Activated effector memory CD4-positive, alpha-beta T cell treated with Interleukin-2 at 50 U/mL for 16 hours (primary cell): Measurements from ENCODE around the gene CLTCL1.

Experiments used
- DNase-seq: peaks from one replicate; pipeline ENCODE4 v3.0.0-alpha.2; 2020

Gene CLTCL1

DNA sequence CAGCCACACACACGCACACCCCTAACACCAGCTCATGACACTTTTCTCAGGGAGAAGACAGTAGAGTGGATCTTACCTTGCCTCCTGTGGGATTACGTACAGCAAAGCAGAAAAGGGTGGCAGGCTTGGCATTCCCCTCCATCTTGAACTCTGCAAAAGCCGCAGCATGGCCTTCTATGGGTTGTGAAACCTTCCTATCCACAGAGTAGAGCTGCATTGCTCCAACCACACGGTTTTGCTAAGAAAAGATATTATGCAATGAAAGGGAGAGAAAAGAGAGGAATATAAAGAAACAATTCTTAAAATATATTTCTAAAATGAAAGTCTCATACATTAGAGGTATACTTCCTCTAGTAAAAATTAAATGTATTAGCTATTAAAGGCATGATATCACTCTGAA, 48.8 kb downstream of the CLTCL1 start:
- DNase-seq, result no peak

DNA sequence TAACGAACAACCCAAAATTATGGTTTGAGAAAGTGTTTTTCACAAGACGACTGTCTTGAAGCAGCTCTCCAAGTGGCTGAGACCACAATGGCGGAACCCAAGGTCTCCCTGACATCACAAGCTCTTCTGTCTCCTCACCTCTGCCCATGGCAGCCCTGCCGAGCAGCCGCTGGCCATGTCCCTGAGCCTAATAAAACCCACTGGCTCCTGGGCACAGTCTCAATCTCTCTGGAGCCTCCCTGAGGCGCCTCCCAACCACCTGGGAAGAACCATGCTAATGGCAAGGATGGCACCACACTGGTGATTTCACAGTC, 50.0 kb downstream of the CLTCL1 start:
- no peak for DNase-seq

DNA sequence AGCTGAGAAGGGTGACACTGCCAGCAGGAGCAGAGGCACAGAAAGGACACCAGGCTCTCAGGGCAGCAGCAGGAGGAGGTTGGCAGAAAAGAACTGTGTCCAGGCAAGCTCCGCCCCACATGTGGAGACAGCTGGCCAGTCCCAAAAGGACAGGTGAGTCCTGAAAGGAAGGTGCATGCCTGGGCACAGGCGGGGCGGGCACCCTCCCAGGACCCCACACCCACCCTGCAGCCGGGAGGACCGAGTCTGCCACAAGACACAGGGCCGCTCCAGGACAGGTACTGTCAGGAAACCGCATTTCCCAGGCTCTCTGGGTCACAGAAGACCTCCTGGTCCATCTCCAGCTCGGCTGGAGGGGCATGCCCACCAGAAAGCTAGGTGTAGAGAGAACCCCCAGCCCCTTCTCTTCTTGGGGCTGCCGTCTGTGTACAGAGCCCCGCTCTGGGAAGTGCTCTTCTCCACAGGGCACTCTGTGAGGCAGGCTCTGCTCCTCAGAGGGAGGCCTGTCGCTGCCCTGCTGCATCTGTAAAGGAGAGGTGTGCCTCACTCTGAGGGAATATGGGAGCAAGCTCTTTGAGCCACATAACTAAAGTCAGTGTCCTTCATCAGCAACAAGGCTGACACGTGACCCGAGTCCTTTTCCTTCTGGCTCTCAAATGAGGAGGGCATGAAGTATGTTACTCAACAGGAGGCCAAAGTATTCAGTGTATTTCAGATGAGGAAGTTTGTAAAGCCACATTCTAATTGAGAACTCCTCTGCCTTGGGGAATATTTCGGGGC, 50.5 kb downstream of the CLTCL1 start:
- no peak for DNase-seq

DNA sequence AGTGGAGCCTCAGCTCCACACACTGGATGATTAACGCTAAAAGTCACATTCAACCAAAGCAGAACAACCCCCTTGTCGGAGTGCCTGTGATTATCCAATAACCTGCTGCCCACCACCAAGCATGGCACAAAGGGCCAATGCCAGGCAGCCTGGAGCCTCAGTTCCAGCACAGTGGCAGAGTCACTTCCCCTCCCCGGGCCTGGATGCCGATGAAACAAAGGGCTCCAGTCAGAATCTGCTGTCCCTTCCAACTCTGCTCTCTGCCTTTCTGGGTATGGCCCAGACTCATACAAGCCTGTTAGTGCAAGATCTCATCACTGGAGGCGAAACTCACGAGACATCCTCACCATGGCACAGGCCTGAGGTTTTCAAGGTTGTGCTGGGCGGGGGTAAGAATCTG, 52.1 kb downstream of the CLTCL1 start:
- DNase-seq, result no peak

DNA sequence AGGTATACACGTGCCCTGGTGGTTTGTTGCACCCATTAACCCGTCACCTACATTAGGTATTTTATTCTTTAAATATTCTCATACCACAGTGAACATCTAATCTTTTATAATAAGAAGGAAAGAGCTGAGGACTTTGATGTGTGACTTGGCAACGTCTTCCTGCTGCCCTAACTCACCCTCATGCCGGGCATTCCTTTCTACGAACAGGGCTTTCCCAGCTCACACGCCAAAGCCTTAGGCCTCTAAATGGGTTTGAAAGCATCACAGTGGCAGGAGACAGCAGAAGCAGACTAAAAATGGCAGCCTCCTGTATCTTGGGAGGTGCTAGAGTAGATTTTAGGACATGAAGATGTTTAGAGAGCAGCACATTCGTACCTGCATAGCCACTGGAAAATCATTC, 52.6 kb downstream of the CLTCL1 start:
- no peak for DNase-seq

DNA sequence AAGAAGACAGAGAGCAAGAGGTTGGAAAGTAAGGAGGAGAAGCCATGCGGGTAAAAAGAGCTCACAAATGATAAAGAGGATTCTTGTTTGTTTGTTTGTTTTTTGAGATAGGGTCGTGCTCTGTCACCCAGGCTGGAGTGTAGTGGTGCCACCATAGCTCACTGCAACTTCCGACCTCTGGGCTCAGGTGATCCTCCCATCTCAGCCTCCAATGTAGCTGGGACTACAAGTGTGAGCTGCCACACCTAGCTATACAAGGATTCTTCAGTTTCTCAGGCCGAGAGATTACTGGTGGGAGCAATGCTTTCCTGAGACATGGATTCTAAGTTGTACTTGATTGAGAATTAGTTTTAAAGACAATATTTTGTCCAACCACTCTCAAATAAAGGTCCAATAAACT, 55.6 kb downstream of the CLTCL1 start:
- no peak for DNase-seq

DNA sequence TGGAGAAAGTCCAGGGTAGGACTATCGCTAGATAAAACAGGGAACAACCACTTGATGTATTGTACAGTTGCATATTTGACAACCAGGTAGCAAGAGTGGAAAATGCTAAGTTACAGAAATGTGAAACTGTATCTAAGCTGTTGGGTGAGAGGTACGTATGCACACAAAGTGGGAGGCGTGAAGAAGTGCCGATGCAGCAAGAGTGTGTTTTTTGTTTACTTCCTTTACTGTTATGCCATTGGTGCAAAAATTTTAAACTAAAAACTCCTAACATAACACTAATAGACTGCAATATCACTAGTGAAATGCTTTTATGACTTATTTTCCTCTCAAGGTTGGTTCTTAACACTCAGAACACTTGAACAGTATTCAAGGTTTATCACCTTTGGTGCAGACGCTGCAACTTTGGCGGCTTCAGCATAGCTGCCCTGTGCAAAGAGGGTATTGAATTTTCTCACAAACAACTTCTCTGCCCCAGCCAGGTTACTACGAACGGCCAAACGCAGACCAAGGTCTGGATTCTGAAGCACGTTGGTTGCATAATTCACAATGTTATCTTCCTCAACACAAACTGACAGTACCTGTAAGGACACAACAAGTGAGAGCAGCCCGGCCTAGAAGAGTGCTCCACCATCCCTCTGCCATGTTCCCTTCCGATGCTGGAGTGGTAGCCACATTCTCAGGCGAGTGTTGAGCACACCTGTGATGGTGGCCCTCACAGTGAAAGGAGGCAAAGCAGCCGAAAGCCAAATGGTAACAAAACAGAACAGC, 57.2 kb downstream of the CLTCL1 start:
- no peak for DNase-seq

DNA sequence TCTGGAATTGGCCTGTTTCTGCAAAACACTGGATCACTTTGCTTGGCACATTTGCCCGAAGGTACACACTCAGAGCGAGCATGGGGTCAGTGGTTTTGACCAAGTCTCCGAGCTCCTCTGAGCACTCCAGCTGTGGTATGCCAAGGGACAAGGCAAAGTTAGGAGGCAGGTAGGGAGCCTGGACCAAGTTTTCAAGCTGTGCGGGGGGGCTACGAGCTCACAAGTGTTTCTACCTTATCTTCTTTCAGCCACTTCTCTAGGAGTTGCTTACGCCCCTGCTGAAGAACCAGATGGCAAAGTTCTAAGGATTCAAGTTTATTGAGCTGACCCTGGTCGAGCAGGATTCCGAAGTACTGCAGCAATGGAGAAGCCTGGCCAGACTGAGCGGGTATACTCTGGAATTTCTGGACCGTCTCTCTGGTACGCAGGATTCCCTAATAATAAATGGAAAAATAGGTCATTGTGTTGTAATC, 58.3 kb downstream of the CLTCL1 start:
- no peak for DNase-seq

DNA sequence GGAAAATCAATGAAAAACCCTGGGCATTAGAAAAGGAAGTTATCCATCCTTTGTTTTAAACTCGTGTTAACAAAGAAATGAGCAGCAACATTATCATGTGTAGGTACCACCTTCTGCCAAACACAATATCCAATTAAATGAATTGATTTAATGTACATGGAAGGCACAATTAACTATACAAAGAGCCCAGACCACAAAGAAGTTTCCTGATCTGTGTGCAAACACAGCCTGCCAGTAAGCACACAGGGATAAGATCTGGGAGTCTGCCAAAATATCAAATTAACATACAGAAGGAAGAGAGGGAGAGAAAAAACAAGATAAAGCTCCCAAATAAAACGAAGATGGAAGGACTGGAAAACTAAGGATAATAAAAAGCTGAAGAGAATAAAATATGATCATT, 58.9 kb downstream of the CLTCL1 start:
- no peak for DNase-seq

DNA sequence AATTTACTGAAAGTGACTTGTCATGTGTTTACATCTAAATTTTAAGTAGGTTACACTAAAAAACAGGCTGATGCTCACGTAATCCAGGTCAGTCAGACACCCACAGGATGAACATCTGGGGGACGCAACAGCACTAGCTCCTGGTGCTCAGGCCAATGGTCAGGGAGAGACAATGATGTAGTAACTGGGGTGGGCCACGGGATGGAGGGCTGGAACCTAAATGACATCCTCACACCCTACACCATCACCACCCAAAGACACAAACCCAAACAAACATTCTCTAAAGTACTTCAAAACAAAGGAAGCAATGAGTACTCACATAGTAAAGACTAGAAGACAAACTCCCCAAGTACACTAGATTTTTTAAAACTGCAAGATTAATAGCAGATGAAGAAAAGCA, 59.5 kb downstream of the CLTCL1 start:
- no peak for DNase-seq

DNA sequence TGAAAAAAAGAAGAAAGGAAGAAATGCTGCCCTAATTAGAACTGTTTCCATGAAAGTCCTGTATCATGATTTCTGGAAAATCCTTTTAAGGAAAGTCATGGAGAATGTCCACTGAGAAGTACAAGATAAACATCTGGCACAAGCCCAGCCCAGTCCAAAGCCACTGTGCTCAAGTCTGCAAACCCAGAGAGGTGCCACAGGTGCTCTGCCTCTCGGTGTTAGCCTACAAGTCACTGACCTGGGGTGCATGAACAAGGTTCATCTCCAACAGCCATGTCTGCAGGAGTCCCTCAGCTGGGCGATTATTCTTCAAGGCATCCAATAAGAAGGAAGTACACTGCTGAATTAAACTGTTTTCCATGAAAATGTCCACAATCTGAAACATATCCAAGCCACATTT, 61.9 kb downstream of the CLTCL1 start:
- DNase-seq, result no peak

DNA sequence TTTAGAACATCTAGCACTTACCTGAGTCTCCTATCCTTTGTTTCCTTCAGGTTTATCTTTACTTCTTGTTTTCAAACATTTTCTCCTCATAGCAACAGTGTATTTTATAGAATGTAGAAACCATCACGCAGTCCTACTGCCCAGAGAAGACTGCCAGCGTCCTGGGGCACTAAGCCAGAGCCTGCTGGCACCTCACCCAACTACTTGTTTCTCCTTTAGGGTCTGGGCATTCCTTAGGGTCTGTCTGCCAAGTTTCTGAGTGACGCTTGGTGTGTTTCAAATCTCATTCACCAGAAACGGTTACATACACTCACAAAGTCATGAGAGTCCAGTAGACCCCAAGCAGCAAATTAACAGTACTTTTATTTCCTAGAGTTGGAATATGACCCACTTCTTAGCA, 63.3 kb downstream of the CLTCL1 start:
- DNase-seq, result no peak

DNA sequence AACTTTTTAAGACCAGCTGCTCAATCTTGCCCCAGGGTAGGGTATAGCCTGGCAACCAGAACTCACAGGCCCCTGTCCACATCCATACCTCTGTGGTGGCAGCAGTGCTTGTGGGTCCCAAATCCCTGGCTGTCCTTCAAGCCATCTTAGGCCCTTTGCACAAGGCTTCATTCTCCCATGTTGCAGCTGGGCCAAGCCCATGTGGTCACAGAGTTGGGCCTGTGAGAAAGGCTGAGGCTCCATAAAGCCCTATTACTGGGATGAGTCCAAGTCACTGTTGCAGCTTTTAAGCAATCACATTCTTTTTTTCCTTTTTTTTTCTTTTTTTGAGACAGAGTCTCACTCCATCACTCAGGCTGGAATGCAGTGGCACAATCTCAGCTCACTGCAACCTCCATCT, 65.1 kb downstream of the CLTCL1 start:
- DNase-seq, result no peak

DNA sequence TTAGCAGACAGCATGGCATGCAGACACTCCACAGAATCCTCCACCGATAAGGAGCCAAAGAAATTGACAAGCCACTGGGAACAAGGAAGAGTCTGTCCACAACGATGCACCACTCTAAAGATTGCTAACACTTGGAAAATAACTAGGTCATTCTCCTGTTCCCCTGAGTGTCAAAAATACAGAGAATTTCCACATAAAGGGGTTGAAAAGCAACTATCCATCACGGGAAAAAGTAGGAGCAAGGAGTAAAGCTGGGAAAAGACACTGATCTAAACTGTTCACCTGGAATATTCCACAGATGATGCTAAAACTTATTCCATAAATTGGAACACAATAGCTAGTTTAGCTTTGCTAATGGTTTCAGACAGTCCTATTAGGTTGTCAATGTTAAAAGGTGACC, 66.0 kb downstream of the CLTCL1 start:
- no peak for DNase-seq

DNA sequence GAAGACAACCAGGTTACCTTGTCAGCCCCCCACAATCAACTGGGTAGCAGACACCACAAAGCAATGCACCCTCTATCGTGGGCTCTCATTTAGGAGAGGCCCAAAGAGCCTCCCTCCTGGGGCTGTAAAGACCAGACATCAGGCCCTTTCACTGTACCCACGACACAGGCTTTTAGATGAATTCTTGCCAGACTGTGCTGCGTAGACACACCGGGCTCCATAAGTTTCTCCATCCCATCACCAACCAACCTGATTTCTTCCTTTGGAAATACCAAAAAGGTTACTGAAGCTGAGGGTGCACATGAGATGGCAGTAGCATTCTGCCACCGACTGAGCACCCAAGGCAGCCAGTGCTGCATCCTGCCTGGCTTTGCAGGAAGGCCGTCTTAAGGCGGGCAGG, 66.5 kb downstream of the CLTCL1 start:
- no peak for DNase-seq

DNA sequence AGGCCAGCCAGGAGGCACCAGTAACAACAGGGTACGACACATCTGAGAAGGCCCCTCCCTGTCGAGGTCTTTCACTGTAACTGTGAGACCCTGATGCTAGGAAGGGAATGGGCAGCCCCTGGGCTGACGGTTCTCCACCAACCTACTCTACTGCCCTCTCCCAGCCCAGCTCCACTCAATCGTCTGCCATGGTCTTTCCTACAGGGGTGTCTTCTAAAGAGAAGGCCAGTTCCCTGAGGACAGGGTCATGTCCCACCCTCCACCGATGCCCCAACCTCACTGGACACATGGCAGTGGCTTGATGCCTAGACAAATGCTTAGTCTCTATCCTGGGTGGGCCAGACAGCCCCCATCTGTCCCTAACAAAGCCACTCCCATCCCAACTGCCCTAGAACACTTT, 67.0 kb downstream of the CLTCL1 start:
- DNase-seq, result no peak

DNA sequence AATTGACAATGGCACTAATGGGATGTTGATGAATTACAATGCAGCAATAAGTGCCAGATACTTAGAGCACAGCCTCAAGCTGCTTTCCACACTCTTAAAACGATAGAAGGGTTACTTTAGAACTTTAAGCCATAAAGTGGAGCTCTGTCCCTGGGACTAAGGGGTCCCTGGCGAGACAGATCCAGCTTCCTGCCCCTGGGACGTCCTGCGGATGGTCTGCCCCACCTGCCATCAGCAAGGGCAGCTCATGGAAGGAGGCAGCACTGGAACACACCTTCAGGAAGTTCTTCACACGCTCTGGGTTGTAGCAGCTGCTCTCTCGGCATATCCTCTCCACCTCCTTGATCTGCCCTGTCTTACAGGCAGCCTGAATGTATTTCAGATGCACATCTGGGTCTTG, 67.9 kb downstream of the CLTCL1 start:
- DNase-seq, result no peak

DNA sequence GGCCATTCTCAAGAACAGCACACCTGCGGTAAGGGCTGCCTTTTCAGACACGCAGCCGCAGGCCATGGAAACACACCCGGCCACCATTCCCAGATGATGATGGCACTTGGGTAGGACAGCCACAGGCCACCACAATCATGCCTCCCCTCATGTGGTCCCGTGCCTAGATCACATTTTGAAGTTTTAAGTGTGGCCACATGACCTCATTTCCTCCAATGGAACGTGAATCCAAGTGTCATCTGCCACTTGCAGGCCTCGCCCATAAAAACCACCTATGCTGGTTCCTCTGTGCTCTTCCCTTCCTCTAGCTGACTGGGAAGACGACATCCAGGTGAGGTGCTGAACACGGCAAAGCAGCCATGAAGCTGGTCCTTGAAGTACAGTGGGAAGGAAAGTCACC, 68.4 kb downstream of the CLTCL1 start:
- DNase-seq, result no peak

DNA sequence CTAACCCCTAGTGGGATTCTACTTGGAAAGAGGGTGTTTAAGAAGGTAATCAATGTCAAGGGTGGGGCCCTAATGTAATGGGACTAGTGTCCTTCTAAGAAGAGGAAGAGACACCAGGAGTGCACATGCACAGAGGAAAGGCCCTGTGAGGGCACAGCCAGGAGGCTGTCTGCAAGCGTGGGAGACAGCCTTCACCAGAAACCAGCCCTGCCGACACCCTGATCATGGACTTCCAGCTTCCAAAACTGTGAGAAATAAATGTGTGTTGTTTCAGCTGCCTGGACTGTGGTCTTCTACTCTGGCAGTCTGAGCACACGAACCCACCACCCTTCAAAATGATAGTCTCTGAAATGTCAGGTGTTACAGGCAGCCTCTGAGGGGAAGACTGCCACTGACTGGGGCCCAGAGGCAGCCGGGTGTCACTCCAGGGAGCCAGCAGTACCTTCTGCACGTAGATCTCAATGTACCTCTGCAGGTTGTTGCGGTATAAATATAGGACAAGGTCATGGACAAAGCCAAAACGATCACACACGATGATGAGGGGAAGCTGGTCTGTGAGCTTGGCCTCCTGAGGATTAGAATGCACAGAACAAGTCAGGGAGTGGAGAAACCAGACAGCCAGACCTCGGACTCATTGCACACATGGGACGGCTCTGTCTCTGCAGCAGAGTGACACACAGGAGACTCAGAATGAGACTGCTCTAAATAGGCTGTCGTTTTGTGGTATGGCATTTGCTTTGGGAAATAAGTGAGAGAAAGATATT, 69.1 kb downstream of the CLTCL1 start:
- DNase-seq, result no peak

DNA sequence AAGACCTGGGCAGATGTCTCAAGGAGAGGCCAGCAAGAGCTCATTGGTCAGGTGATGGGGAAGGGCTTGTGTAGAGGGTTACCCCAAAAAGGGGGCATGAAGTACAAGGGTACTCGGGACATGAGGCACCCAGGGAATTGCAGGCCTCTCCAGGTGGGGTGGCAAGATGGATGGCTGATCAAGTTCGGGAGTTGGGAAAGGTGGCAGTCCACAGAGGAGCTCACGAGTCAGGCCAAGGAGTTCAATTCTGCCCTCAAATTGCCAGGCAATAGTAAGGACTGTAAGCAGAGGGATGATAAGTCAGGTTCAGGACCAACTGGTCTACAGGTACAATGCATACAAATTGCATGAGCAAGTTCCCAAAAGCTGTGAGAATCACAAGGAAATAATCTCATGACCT, 70.7 kb downstream of the CLTCL1 start:
- DNase-seq, result no peak

DNA sequence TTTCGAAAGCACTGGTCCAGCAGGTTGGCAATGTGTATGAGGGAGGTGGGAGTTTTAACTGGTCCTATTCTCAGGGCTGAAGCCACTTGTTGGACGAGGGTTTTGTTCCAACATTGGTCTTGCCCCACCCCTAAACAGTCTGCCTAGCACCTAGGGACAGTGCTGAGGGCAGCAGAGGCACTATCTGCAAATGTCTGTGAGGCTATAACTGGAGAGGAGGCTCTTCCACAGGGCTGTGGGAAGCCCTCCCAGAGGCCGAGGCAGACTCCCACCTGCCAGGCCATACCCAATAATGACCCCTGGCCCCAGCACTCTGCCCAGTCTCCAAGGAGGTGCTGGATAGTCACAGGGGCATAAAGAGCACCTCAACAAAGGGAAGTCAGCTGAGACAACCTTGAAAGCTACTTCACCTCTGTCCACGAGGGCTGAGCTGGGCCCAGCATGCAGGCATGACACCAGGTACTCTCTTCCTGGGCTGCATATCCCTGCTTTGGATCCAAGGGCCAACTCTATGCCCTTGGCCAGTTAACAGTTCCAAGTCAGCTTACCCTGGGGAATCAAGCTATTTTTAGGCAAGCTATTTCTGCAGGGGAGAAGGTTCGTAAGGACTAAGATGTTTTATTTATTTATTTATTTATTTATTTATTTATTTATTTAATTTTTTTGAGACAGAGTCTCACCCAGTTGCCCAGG, 72.8 kb downstream of the CLTCL1 start:
- DNase-seq, result no peak

DNA sequence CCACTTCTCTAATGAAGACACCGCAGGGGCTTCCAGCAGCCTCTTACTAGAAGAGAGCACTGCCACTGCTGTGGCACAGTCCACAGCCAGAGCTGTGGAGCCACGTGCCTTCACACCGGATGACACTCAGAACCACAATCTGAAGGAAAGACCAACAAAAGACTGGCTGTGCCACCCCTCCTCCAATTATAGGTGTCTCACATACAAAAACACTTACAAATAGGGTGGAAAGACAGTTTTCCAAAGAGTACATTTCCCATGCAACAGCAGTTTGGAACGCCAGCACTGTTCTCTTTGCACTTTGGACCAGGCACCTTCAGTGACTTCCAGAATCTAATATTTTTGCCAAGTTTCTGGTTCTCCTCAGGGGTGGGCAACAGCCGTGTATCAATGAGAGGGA, 74.9 kb downstream of the CLTCL1 start:
- no peak for DNase-seq

DNA sequence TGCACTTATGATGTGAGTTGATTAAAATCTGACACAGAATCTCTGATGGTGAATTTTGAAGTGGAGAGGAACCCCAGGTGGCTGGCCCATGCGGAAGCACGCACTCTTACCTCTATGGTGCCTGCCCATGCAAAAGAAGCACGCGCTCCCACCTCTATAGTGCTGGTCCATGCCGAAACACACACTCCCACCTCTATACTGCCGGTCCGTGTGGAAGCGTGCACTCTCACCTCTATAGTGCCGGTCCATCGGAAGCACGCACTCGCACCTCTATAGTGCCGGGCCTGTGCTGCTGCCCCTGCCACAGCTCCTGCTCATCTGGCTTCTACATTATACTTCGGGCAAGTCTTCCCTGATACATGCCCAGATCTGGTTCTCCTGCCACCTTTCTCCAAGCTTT, 76.2 kb downstream of the CLTCL1 start:
- no peak for DNase-seq
